Smooth muscle cell (in vitro differentiated cells): Measurements from ENCODE around the gene CTXN2. TPM values are rescaled to one million over a fixed set of nuclear protein-coding genes. Genes with fewer than 3 reads are reported as not detected.

ENCODE experiments used
- DNase-seq: peaks from one replicate; lab custom pipeline; 2025; ENCODE audit not compliant: unreplicated experiment; lab: John Stamatoyannopoulos, UW
- H2AFZ ChIP-seq: fragments of 200-600 bp; sonication (generic); 2 replicates; pipeline ENCODE4 v1.6.0; 2016; ENCODE audit warnings: antibody characterized with exemption, low read depth, mild to moderate bottlenecking
- H3F3A ChIP-seq: fragments of 200-600 bp; sonication (generic); 2 replicates; pipeline ENCODE4 v1.6.0; 2017; ENCODE audit warnings: antibody characterized with exemption, low read depth
- H3K27ac ChIP-seq: fragments of 200-600 bp; sonication (generic); 2 replicates; pipeline ENCODE4 v1.5.1; 2016; ENCODE audit warnings: low read depth, mild to moderate bottlenecking
- H3K27me3 ChIP-seq: fragments of 200-600 bp; sonication (generic); 2 replicates; pipeline ENCODE4 v1.6.1; 2016; ENCODE audit warnings: low read depth, mild to moderate bottlenecking
- H3K36me3 ChIP-seq: fragments of 200-600 bp; sonication (generic); 2 replicates; pipeline ENCODE4 v1.5.1; 2016; ENCODE audit warnings: low read depth
- H3K4me1 ChIP-seq: fragments of 200-600 bp; sonication (generic); 2 replicates; pipeline ENCODE4 v1.5.1; 2016; ENCODE audit warnings: low read depth
- H3K4me2 ChIP-seq: fragments of 200-600 bp; sonication (generic); 2 replicates; pipeline ENCODE4 v1.6.0; 2016; ENCODE audit warnings: mild to moderate bottlenecking
- H3K4me3 ChIP-seq: fragments of 200-600 bp; sonication (generic); 2 replicates; pipeline ENCODE4 v1.5.1; 2016; ENCODE audit warnings: mild to moderate bottlenecking
- H3K79me2 ChIP-seq: fragments of 200-600 bp; sonication (generic); 2 replicates; pipeline ENCODE4 v1.6.0; 2016; ENCODE audit warnings: low read depth, mild to moderate bottlenecking
- H3K9ac ChIP-seq: fragments of 200-600 bp; sonication (generic); 2 replicates; pipeline ENCODE4 v1.6.0; 2016; ENCODE audit warnings: low read depth
- H3K9me3 ChIP-seq: fragments of 200-600 bp; sonication (generic); replicated peaks from 2 replicates; pipeline ENCODE4 v1.5.1; 2016; ENCODE audit warnings: low read depth
- H4K20me1 ChIP-seq: fragments of 200-600 bp; sonication (generic); 2 replicates; pipeline ENCODE4 v1.6.0; 2016; ENCODE audit warnings: low read depth
- CTCF ChIP-seq: fragments of 200-600 bp; sonication (generic); IDR thresholded peaks from 2 replicates; pipeline ENCODE4 v1.5.1; 2017; ENCODE audit warnings: borderline replicate concordance, mild to moderate bottlenecking, antibody characterized with exemption; ENCODE audit not compliant: insufficient read depth, poor library complexity, severe bottlenecking
- WGBS: methylation state at CpG from one replicate; pipeline ENCODE4 v1.1.7; 2016; ENCODE audit warnings: low lambda C conversion rate; 5-methylcytosine and 5-hydroxymethylcytosine counted together
- polyA plus RNA-seq: library from polyadenylated mRNA; unstranded; fragments of >200 nt; fragmentation: Nextera tagmentation; extraction: Ambion mirVana; gene quantifications from 2 replicates; pipeline ENCODE4 v1.2.1, GENCODE V29; 2016
- total RNA-seq: library from RNA; depleted of rRNA; stranded (reverse); fragments of >200 nt; gene quantifications from 2 replicates; pipeline ENCODE4 v1.2.3, GENCODE V29; 2014

CTXN2 gene
- total and polyA plus RNA-seq, 2 experiments from 2014 or later: not detected

GRCh38 chr15:48239334-48239733 lies 47.9 kb downstream of the CTXN2 start:
- Histone ChIP-seq H3K9ac (no peak overlapping the region), H3K4me2 (no peak overlapping the region), H2AFZ (no peak overlapping the region), H3K79me2 (no peaks in the 10 kb centered on the region), H3K36me3 (no peaks in the 10 kb centered on the region), H3K27ac (no peak overlapping the region), H3K9me3 (no peaks in the 10 kb centered on the region), H3K4me1 (no peaks in the 10 kb centered on the region), H3K4me3 (no peak overlapping the region), H3F3A (no peaks in the 10 kb centered on the region), H3K27me3 (no peaks in the 10 kb centered on the region), H4K20me1 (no peaks in the 10 kb centered on the region)
- TF ChIP-seq CTCF: no peak
- no peak for DNase-seq
- WGBS: 95% methylated on average over 4 of the region's 4 CpGs

- Histone ChIP-seq H3K27me3 (no peaks in the 10 kb centered on the region), H3K4me2 (no peak overlapping the region), H3K4me3 (no peak overlapping the region), H3K9me3 (no peaks in the 10 kb centered on the region), H2AFZ (no peak overlapping the region), H3K27ac (no peak overlapping the region), H3K79me2 (no peaks in the 10 kb centered on the region), H3K4me1 (no peaks in the 10 kb centered on the region), H4K20me1 (no peaks in the 10 kb centered on the region), H3K36me3 (no peaks in the 10 kb centered on the region), H3F3A (no peaks in the 10 kb centered on the region), H3K9ac (no peak overlapping the region)
- no peak for TF ChIP-seq CTCF
- no peak for DNase-seq
These were observed 50.5 kb downstream of the CTXN2 start for GRCh38 chr15:48242015-48242414.

GRCh38 chr15:48242535-48242934 lies 51.1 kb downstream of the CTXN2 start:
- Histone ChIP-seq H3K79me2 (no peaks in the 10 kb centered on the region), H3K9me3 (no peaks in the 10 kb centered on the region), H2AFZ (no peak overlapping the region), H3K4me1 (no peaks in the 10 kb centered on the region), H3K9ac (no peak overlapping the region), H3K36me3 (no peaks in the 10 kb centered on the region), H3K4me2 (no peak overlapping the region), H3K27ac (no peak overlapping the region), H3F3A (no peaks in the 10 kb centered on the region), H3K4me3 (no peak overlapping the region), H4K20me1 (no peaks in the 10 kb centered on the region), H3K27me3 (no peaks in the 10 kb centered on the region)
- 89% methylated on average over 4 of the region's 4 CpGs for WGBS
- DNase-seq: no peak
- no peak for TF ChIP-seq CTCF

- H3K36me3 ChIP-seq: no peaks in the 10 kb centered on the region
- no peak for DNase-seq
- no peaks in the 10 kb centered on the region for H3K79me2 ChIP-seq
- H3K27me3 ChIP-seq: no peaks in the 10 kb centered on the region
- no peak overlapping the region for H2AFZ ChIP-seq
- no peaks in the 10 kb centered on the region for H3K9me3 ChIP-seq
- H4K20me1 ChIP-seq: no peaks in the 10 kb centered on the region
- H3K9ac ChIP-seq: no peak overlapping the region
- 89% methylated on average over 1 of the region's 1 CpG for WGBS
- no peaks in the 10 kb centered on the region for H3F3A ChIP-seq
- no peak overlapping the region for H3K4me2 ChIP-seq
- no peak for TF ChIP-seq CTCF
- H3K27ac ChIP-seq: no peak overlapping the region
- no peak overlapping the region for H3K4me3 ChIP-seq
- no peaks in the 10 kb centered on the region for H3K4me1 ChIP-seq
These were observed 53.5 kb downstream of the CTXN2 start for GRCh38 chr15:48244921-48245320.
